ENCODE measurements around the gene FBXL5.
A peak's percentile ranks its signal among the peaks of the same experiment; 100 is the strongest.

Gene FBXL5, protein sequence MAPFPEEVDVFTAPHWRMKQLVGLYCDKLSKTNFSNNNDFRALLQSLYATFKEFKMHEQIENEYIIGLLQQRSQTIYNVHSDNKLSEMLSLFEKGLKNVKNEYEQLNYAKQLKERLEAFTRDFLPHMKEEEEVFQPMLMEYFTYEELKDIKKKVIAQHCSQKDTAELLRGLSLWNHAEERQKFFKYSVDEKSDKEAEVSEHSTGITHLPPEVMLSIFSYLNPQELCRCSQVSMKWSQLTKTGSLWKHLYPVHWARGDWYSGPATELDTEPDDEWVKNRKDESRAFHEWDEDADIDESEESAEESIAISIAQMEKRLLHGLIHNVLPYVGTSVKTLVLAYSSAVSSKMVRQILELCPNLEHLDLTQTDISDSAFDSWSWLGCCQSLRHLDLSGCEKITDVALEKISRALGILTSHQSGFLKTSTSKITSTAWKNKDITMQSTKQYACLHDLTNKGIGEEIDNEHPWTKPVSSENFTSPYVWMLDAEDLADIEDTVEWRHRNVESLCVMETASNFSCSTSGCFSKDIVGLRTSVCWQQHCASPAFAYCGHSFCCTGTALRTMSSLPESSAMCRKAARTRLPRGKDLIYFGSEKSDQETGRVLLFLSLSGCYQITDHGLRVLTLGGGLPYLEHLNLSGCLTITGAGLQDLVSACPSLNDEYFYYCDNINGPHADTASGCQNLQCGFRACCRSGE

DNA sequence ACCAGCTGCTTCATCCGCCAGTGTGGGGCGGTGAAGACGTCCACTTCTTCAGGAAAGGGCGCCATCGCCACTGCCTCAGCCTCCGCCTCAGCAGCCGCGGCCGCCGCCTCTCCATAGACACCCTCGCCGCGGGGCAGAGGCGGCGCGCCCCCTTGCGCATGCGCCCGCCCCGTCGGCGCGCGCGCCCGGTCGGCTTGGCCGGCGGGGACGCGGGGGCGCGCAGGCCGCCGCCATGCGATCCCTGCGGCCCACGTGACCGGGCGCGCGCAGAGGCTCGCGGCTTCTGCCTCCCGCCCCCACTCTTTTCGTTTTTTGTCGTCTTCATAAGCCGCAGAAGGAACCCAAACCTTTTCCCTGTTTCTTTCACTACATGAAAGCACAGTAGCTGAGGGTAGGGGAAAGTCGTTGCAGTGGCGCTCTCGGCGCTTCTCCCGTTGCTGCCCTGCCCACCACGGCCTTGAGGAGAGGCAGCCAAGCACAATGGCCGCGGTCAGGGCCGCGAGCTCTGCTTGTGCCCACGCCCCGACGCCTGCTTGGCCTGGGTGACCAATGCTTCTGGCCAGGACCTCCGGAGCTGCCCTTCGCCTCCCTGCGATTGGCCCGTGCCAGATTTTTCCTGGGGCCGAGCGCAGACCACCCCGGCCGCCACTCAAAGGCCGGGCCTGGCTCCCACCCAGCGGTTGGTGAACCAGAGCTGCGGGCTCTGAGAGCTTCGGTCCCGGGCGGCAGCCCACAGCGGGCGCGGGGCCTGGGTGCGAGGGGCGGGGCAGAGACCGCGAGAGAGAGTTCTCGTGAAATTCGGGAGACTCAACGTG lies at the start of gene FBXL5:
Gene FBXL5, minus strand, starts transcription at position 135 of the 815 bp plus-strand sequence. Its CDS starts 70 bp downstream, at position 65.
- TF ChIP-seq ZNF274 (IDR thresholded peaks at IDR 0.05; ENCODE audit: low read depth, low read length): no peak
- peak within 1 kb of the TSS; percentile 93 for H3K4me3 ChIP-seq (ENCODE audit: low read length)

DNA sequence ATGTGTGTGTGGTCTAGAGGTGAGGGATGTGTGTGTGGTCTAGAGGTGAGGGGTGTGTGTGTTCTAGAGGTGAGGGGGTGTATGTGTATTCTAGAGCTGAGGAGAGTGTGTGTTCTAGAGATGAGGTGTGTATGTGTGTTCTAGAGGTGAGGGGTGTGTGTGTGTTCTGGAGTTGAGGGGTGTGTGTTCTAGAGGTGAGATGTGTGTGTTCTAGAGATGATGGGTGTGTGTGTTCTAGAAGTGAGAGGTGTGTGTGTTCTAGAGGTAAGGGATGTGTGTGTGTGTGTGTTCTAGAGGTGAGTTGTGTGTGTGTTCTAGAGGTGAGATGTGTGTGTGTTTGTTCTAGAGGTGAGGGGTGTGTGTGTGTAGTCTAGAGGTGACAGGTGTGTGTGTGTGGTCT lies 49.0 kb upstream of the FBXL5 start:
- TF ChIP-seq ZNF274 (IDR thresholded peaks at IDR 0.05; ENCODE audit: low read depth, low read length): no peak
- no peak overlapping the region for H3K4me3 ChIP-seq (ENCODE audit: low read length)

DNA sequence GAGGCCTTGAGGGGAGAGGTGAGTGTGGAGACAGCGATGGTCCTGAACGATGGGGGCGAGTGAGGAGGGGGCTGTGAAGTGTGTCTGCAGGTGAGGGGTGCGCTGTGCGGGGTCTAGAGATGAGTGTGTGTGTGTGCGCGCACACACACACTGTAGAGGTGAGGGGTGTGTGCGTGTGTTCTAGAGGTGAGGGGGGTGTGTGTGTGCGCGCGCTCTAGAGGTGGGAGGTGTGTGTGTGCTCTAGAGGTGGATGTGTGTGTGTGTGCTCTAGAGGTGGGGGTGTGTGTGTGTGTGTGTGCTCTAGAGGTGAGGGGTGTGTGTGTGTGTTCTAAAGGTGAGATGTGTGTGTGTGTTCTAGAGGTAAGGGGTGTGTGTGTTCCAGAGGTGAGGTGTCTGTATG lies 48.3 kb upstream of the FBXL5 start:
- H3K4me3 ChIP-seq (ENCODE audit: low read length): no peak overlapping the region
- no peak for TF ChIP-seq ZNF274 (IDR thresholded peaks at IDR 0.05; ENCODE audit: low read depth, low read length)

DNA sequence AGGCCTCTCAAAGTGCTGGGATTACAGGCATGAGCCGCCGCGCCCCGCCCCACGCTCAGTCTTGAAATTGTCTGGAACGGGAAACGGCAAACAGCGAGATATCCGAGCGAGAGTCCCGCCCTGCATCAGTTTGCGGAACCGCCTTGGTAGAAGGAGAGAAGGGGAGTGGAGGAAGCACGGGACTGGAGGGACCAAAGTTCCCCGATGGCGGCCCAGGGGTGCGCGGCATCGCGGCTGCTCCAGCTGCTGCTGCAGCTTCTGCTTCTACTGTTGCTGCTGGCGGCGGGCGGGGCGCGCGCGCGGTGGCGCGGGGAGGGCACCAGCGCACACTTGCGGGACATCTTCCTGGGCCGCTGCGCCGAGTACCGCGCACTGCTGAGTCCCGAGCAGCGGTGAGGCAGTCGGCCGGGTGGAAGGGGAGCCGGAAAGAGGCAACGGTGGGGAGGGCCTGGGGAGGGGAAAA lies 47.8 kb upstream of the FBXL5 start, which contains the start of gene BST1:
Gene BST1, plus strand, starts transcription at position 125 of the 463 bp plus-strand sequence. Its CDS starts 80 bp downstream, at position 205.
- TF ChIP-seq ZNF274 (IDR thresholded peaks at IDR 0.05; ENCODE audit: low read depth, low read length): no peak
- peak within 1 kb of the TSS; percentile 34; the same call in 1 of the 2 replicates for H3K4me3 ChIP-seq (ENCODE audit: low read length)

DNA sequence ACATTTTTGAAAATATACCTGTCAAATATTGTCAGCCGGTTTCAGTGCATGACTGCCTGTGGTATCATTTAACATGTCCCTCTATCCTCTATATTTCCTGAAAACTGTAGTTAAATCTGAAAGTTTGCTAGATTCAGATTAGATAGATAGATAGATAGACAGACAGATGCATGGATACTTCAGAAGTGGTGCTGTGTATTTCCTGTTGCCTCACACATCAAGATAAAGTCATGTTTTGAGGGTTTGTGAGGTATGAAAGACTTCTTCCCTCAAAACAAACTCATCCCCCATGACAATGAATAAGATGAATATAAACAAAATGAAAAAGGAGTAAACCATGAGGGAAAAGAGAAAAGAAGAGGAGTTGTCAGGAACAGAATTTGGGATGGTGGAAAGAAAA lies 41.7 kb upstream of the FBXL5 start:
- no peak for TF ChIP-seq ZNF274 (IDR thresholded peaks at IDR 0.05; ENCODE audit: low read depth, low read length)
- H3K4me3 ChIP-seq (ENCODE audit: low read length): no peak overlapping the region

DNA sequence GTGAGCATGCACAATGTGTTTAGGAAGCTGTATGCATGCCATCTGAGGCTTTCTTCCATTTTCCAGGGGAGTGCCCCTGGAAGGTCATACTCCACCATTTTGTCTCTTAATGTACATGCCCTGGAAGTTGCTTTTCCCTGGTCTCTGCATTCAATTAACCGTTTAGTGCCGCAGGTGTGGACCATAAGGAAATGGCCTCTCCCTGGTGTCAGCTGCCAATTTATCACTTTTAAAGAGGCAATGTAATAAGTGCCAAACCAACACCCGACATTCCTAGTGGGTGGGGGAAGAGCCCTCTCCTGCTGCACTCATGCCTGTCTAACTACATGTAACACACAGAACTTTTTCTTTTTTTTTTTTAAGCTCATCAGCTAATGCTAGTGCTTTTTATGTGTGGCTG lies 40.6 kb upstream of the FBXL5 start:
- H3K4me3 ChIP-seq (ENCODE audit: low read length): no peak overlapping the region
- no peak for TF ChIP-seq ZNF274 (IDR thresholded peaks at IDR 0.05; ENCODE audit: low read depth, low read length)

DNA sequence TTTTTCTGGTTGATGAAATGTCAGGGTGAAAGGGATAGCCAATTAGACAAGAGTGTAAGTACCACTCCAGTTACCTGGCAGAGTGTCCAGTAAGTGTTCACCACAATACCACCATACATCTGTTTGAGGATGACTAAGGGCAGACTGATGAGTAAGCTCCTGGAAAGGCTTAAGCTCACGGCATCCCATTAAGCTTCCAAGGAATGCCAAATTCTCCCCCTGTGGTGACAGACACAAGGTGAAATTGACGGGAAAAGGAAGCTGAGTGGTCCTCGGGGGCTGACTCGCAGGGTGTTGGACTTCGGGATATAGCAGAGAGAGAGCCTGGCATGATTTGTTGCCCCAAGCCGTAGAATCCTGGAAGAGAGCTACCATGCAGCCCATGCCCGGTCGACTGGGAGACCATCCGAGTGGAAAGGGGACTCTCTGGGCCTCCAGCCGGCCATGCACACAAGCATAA lies 40.1 kb upstream of the FBXL5 start:
- H3K4me3 ChIP-seq (ENCODE audit: low read length): no peak overlapping the region
- no peak for TF ChIP-seq ZNF274 (IDR thresholded peaks at IDR 0.05; ENCODE audit: low read depth, low read length)

DNA sequence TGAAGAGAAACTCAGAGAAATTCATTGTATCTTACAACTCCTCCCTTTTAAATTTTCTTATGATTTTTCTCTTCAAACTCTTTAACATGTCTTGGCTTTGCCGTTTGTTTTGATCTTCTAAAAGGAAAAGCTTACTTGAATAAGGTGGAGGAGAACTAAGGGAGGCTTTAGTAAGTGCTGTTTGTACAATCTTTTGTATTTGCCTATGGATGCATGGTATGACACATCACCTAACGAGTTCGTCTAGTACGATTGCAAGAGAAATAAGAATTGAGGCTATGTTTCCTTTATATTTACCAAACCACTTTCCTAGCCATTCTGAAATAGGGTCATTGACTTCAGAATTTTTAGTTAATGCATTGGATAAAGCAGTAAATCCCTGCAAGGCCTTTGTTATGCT lies 39.3 kb upstream of the FBXL5 start:
- no peak for TF ChIP-seq ZNF274 (IDR thresholded peaks at IDR 0.05; ENCODE audit: low read depth, low read length)

DNA sequence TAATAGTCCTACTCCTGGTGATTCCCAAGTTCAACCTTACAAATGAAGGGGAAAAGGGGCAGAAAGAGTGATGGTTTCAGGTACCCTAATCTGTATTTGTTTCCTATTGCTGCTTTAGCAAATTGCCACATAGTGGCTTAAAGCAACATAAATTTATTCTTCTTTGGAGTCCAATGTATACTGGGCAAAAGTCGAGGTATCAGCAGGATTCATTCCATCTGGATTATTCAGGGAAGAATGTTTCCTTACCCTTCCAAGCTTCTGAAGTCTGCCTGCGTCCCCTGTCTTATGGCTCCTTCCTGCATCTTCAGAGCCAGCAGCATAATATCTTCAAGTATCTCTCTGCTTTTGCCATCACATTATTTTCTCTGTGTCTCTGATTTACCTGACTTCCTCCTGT lies 37.4 kb upstream of the FBXL5 start:
- no peak for TF ChIP-seq ZNF274 (IDR thresholded peaks at IDR 0.05; ENCODE audit: low read depth, low read length)
- H3K4me3 ChIP-seq (ENCODE audit: low read length): no peak overlapping the region

More for the DNA sequence above, 39.3 kb upstream of the FBXL5 start:
- no peak overlapping the region for H3K4me3 ChIP-seq (ENCODE audit: low read length)

DNA sequence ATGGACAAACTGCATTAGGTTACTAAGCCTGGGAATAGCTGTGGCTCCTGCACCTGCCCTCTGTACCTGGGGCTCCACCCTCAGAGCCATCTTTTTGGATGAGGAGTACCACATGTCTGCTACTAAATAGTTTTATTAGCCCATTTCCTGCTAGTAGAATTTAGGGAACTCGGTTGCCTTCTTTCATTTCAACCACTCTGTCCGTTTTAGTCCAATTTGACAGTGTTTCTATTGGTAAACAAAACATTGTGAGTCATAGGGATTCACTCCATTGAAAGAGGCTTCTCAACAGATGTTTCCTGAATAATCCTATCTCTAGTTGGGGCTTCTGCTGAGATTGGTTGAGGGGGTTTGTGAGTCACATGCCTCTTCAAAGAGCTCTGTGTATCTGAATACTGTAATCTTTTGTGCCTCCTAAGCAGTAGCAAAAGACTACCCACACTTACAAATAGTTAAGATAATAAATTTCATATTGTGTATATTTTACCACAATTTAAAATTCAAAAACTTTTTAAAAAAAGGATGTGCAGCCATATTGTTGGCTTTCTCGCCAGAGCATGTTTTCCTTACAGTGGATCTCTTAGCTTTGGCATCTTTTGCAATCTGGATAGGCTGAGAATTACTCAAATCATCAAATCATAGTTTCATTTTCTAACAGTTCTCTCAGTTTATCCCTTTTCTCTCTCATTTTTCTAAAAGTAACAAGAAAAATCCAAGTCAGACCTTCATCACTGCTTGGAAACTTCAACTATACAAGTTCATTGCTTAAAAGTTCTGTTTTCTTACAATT lies 36.4 kb upstream of the FBXL5 start:
- TF ChIP-seq ZNF274 (IDR thresholded peaks at IDR 0.05; ENCODE audit: low read depth, low read length): no peak

DNA sequence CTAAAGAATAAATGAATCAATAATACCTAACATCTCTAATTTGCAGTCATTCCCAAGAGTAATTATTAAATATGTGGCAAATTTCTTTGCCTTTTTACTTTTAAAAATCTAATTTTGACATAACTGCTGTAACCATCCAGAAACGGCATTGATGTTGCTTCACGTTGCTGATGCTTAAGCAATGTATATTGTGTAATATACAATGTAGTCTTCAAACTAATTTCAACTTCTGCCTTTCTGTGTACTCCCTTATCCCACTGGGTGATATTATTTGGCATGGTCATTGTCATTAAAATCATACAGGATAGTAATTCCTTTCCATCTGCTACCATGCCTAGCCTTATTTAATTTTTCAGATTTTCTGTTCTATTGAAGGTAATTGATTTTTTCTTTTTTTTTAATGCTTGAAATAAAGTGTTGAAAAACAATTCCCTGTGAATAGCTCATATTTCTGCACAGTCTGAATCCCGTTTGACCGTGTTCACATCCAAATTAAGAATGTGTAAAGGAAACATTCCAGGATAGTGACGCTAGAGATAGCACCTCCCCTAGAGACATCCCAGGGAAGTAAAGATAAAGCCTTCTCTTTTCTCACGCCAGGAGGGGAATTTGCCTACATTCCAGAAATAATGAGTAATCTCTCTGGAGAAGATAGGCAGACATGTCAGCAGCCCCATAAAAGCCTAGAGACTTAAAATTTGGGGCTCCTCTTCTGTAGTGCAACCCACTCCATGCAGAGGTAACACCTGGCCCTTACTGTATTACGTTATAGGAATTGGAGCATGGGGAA lies 35.1 kb upstream of the FBXL5 start:
- no peak overlapping the region for H3K4me3 ChIP-seq (ENCODE audit: low read length)

More for the DNA sequence above, 36.4 kb upstream of the FBXL5 start:
- no peak overlapping the region for H3K4me3 ChIP-seq (ENCODE audit: low read length)

DNA sequence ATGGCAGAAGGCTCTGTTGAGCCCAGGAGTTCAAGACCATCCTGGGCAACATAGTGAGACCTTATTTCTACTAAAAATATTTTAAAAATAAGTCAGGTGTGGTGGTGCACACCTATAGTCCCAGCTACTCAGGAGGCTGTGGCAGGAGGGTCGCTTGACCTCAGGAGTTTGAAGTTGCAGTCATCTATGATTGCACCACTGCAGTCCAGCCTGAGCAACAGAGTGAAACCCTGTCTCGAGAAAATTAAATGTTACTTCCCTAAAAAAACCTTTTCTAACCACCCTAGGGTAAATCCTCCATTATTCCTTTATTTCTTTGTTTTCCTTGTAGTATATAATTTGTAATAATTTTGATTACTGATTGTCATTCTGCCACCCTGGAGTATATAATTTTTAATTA lies 34.4 kb upstream of the FBXL5 start:
- no peak for TF ChIP-seq ZNF274 (IDR thresholded peaks at IDR 0.05; ENCODE audit: low read depth, low read length)
- no peak overlapping the region for H3K4me3 ChIP-seq (ENCODE audit: low read length)

More for the DNA sequence above, 35.1 kb upstream of the FBXL5 start:
- TF ChIP-seq ZNF274 (IDR thresholded peaks at IDR 0.05; ENCODE audit: low read depth, low read length): no peak

All from GM08714 (cell line).